Natural killer cell treated with Interleukin-12 subunit alpha and Interleukin-12 subunit beta and Interleukin-15 and Interleukin-18, amount 100 ng/mL, for 72 hours (primary cell): ENCODE data around the gene FES. TPM values are rescaled to one million over a fixed set of nuclear protein-coding genes. Genes with fewer than 3 reads are reported as not detected.
"Not testable (repeated sequence)": the region's sequence is repeated elsewhere in the genome, so short reads cannot be mapped to it uniquely, and the experiment has no call there.

Source experiments
- ATAC-seq, 2 donors: fragments of 150-1000 bp; cut with Tn5 transposase in 1 of 2; sonication (Bioruptor Pico), chemical (Tn5 transposase) in 1 of 2; 2 replicates each; pipeline ENCODE4 v1.10.0; 2021
- DNase-seq: peaks from one replicate; pipeline ENCODE4 v3.0.0; 2022; ENCODE audit warnings: low spot score
- H3K27ac Mint-ChIP-seq, 2 donors: 1 replicate in 1 of 2; 2 replicates in 1 of 2; pipeline ENCODE4 v1.8.0; 2022; ENCODE audit warnings: mixed read lengths in 2 of 2, mild to moderate bottlenecking in 1 of 2, moderate library complexity in 1 of 2
- H3K27me3 Mint-ChIP-seq, 2 donors: 1 replicate in 1 of 2; 2 replicates in 1 of 2; pipeline ENCODE4 v1.8.0; 2022; ENCODE audit warnings: mixed read lengths in 2 of 2
- H3K36me3 Mint-ChIP-seq: one replicate; pipeline ENCODE4 v1.8.0; 2022; ENCODE audit warnings: mixed read lengths
- H3K4me1 Mint-ChIP-seq, 2 donors: 1 replicate in 1 of 2; 2 replicates in 1 of 2; pipeline ENCODE4 v1.8.0; 2022; ENCODE audit warnings: low read depth in 2 of 2, mixed read lengths in 2 of 2, mild to moderate bottlenecking in 1 of 2
- H3K4me3 Mint-ChIP-seq: one replicate; pipeline ENCODE4 v1.8.0; 2022; ENCODE audit warnings: mixed read lengths
- H3K9me3 Mint-ChIP-seq: 2 replicates; pipeline ENCODE4 v1.8.0; 2022; ENCODE audit warnings: mixed read lengths
- total RNA-seq, 2 donors: library from RNA; stranded (reverse); gene quantifications; one replicate each; pipeline ENCODE4 v1.2.3, GENCODE V29; 2022

FES gene
- total RNA-seq: 100 to 1,000 TPM; 139 to 140 TPM

DNA sequence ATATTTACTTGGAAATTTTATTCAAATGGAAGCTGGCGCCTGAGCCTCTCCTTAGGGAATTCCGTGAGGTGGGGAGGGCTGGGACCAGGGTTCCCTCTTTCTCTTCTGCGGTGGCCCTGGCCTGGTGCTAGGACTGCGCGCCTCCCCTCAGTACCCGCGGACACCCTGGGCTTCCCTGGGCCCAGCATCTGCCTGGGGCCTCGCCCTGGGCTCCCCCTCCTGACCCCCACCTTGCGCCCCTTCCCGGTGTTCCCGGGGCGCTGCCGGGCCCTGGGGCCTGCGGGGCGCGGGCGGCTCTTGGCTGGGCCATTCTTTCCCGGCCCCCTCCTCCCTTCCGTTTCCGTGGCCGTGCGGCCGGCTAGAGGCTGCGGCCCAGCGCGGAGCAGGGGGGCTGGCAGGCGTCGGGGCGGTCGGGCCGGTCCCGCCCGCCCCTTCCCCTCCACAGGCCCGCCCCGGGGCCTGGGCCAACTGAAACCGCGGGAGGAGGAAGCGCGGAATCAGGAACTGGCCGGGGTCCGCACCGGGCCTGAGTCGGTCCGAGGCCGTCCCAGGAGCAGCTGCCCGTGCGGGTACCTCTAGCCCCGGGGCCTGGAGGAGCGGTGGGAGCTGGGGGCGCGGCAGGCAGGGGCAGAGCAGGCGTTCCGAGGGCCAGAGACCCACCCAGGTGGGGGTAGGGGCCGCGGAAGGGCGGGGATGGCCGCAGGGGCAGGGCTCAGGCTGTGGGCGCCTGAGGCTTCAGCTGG, at the start of gene FES:
FES (plus strand) TSS at position 529 of the 743 bp plus-strand sequence. CDS start 542 bp downstream, outside the sequence.
- Mint-ChIP-seq H3K9me3 (no peaks in the 10 kb centered on the region), H3K27me3 (no peaks in the 10 kb centered on the region), H3K4me3 (peak within 1 kb of the TSS; percentile 83), H3K27ac (peak within 1 kb of the TSS; percentile 83 to 90), H3K36me3 (peaks cover 7% of the 10 kb centered on the region), H3K4me1 (peaks cover 34 to 50% of the 10 kb centered on the region in 2 donors)
- DNase-seq (no peak), ATAC-seq (peak; percentile 54 to 71)

DNA sequence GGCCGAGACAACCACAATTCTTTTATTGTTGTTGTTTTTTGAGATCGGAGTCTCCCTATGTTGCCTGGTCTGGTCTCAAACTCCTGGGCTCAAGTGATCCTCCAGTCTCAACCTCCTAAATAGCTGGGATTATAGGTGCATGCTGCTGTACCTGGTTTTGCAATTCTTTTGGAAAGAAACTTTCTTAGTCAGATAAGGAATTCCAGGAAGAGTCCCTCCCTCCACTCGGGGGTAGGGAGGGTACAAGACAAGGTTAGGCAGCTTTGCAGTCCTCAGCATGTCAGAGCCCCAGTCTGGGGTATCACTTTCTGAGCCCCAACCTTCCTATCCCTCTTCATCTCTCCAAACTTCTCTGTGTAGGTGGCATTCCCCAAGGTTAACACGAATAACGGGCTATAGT, 49.7 kb upstream of the FES start:
- no peaks in the 10 kb centered on the region for H3K9me3 Mint-ChIP-seq
- H3K36me3 Mint-ChIP-seq: peaks cover 7% of the 10 kb centered on the region
- H3K4me3 Mint-ChIP-seq: no peak overlapping the region
- H3K27ac Mint-ChIP-seq: peak overlapping the region; percentile 90 to 99
- H3K4me1 Mint-ChIP-seq: peaks cover 48 to 65% of the 10 kb centered on the region in 2 donors
- no peaks in the 10 kb centered on the region for H3K27me3 Mint-ChIP-seq
- ATAC-seq (no peak), DNase-seq (no peak)

DNA sequence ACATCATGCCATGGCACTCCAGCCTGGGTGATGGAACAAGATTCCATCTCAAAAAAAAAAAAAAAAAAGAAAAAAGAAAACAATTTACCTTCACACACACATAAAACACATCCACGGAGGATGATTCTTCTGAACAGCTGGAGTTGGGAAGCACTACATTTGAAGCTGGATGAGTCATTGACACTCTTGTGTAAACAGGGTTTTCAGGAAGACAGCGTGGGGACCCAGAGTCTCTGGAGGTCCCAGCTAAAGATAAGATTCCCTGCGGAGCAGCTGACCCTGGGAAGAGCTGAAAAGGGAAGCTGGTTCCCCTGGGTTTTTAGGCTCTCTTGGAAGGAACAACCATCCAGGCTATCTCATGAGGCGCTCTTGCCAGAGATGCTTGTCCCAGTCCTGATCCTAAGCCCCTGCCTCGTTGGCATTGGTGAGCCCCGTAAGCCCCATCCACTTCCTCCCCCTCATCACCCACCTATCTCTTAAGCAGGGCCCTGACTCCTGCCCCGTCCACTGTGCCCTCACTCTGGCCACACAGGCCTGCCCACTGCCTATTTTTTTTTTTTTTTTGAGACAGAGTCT, 47.9 kb upstream of the FES start:
- H3K27ac Mint-ChIP-seq: peak overlapping the region; percentile 90 to 99

DNA sequence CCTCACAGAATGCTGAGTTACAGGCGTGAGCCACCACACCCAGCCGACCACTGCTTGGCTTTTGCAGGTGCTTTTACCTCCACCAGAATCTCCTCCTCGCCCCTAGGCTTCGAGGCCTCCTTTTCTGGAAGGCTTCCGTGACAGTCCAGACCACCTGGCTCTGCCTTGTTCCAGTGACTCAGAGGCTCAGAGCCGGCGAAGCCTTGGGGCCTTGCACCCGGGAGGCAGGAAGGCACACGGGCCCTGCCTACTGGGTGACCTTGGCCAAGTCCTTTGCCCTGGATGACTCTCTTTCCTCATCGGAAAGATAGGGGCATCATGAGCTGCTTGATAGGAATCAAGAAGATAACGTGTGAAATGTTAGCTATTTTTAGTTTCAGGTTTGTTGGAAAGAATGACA, 47.2 kb upstream of the FES start:
- Mint-ChIP-seq H3K4me3 (peak overlapping the region; percentile 83), H3K27ac (peak overlapping the region; percentile 90 to 99), H3K36me3 (no peaks in the 10 kb centered on the region), H3K27me3 (no peaks in the 10 kb centered on the region), H3K4me1 (peaks cover 48 to 64% of the 10 kb centered on the region in 2 donors), H3K9me3 (no peaks in the 10 kb centered on the region)
- no peak for ATAC-seq
- no peak for DNase-seq

More for the DNA sequence above, 47.9 kb upstream of the FES start:
- ATAC-seq (no peak), DNase-seq (no peak)
- Mint-ChIP-seq H3K9me3 (no peaks in the 10 kb centered on the region), H3K4me3 (peak overlapping the region; percentile 83), H3K27me3 (no peaks in the 10 kb centered on the region), H3K36me3 (no peaks in the 10 kb centered on the region), H3K4me1 (peaks cover 41 to 59% of the 10 kb centered on the region in 2 donors)

DNA sequence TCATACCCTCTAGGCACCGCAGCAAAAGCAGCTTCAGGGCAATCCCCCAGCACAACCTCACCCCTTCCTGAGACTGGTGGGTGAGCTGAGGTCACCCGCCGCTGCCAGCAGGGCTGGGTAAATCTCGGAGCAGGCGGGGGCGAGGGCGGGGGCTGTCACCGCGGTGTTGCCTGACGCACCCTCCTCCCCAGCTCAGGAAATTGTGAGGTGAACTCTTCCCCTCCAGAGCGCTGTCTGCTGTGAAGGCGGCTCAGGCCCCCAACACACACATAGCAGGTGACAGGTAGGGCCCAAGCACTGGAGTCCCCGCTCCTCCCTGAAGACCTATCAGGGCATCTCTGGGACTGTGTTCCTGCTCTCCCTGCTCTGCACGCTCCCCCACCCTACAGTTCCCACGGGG, 46.2 kb upstream of the FES start:
- Mint-ChIP-seq H3K27ac (peak overlapping the region; percentile 90 to 99), H3K9me3 (no peaks in the 10 kb centered on the region), H3K27me3 (no peaks in the 10 kb centered on the region), H3K4me1 (peaks cover 53 to 60% of the 10 kb centered on the region in 2 donors), H3K4me3 (peak overlapping the region; percentile 83), H3K36me3 (no peaks in the 10 kb centered on the region)
- peak; percentile 95 to 96 for ATAC-seq
- DNase-seq: peak; percentile 96

DNA sequence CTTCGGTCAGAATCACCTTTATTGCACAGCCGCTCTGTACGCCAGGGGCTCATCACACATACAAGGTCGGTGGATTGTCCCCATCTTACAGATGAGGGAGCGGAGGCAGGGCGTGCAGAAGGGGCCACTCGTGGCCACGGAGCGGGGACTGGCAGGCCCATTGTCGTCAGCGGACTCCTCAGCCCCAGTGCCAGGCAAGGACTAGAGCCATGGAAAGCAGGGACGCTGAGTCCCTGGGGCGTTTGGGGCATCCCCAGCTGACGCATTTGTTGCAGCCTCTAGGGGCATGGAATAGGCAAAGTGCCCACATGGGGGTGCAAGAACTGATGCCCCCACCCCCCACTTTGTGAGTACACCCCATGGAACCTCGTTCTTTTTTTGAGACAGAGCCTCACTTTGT, 45.8 kb upstream of the FES start:
- H3K4me1 Mint-ChIP-seq: peaks cover 53 to 63% of the 10 kb centered on the region in 2 donors
- peak overlapping the region; percentile 90 to 99 for H3K27ac Mint-ChIP-seq
- H3K9me3 Mint-ChIP-seq: no peaks in the 10 kb centered on the region
- DNase-seq (no peak), ATAC-seq (peak in 1 of 2 donors; percentile 2)
- H3K27me3 Mint-ChIP-seq: no peaks in the 10 kb centered on the region
- H3K36me3 Mint-ChIP-seq: no peaks in the 10 kb centered on the region
- peak overlapping the region; percentile 83 for H3K4me3 Mint-ChIP-seq

DNA sequence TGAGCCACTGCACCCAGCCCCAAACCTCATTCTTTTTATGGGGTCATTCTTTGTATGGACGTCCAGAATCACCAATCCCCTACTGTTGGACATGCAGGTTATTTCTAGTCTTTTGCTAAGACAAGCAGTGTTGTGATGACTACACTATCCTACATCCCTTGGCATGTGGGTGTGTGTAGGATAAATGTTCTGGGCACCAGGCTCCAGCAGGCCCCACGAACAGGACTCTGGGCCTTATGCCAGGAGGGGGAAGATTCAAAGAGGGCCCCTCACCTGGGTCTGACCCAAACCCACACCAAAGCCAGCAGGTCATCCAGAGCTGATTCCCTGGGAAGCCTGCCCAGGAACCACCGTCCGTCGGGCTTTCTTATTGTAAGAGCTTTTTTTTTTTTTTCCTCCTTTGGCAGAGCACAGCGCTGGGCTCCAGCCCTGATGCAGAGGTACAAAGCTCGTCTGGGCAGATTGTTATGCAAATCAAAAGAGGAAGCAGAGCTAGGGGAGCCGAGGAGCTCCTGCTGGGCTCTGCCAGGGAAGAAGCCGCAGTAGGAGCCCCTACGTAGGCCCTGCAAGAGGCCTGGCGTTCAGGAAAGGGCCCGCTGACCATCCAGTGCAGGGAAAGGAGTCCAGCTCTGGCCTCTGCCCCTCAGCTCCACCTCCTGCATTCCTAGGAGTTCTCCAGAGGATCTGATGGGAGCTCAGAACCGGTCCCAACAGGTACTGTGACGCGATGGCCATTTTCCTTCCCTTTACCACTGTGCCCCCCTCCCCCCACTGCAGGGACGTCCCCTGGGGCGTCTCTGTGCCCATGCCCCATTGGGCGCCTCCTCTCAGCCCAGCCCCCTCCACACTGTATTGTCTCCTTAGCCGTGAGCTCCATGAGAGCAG, 44.9 kb upstream of the FES start:
- Mint-ChIP-seq H3K27ac (peak overlapping the region; percentile 90 to 99), H3K9me3 (no peaks in the 10 kb centered on the region), H3K4me3 (peak overlapping the region; percentile 51), H3K27me3 (no peaks in the 10 kb centered on the region), H3K36me3 (no peaks in the 10 kb centered on the region), H3K4me1 (peaks cover 47 to 63% of the 10 kb centered on the region in 2 donors)
- DNase-seq (no peak), ATAC-seq (no peak)

DNA sequence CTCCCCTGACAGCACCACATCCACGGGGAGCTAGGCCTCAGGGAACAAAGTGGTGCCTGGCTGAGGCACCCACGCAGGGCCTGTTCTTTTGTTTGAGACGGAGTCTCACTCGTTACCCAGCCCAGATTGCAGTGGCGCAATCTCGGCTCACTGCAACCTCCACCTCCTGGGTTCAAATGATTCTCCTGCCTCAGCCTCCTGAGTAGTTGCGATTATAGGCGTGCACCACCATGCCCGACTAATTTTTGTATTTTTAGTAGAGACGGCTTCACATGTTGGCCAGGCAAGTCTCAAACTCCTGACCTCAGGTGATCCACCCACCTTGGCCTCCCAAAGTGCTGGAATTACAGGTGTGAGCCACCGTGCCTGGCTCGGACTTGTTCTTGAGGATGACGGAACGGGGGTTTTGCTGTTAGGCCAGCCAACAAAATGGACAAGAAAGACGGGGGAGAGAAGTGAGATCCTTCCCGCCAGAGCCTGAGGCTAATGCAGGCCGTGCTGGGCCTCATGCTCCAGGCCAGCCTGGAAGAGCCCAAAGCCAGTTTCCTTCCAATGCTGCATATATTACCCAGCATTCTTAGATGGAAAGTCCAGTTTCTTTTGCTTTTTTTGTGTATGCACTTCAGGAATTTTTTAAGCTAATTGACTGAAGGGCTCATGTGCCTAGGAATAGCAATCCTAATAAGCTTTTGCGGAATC, 44.0 kb upstream of the FES start:
- ATAC-seq: no peak
- Mint-ChIP-seq H3K4me3 (peak overlapping the region; percentile 44), H3K27ac (peak overlapping the region; percentile 90 to 99), H3K4me1 (peaks cover 53 to 60% of the 10 kb centered on the region in 2 donors), H3K27me3 (no peaks in the 10 kb centered on the region), H3K9me3 (no peaks in the 10 kb centered on the region), H3K36me3 (no peaks in the 10 kb centered on the region)
- no peak for DNase-seq

DNA sequence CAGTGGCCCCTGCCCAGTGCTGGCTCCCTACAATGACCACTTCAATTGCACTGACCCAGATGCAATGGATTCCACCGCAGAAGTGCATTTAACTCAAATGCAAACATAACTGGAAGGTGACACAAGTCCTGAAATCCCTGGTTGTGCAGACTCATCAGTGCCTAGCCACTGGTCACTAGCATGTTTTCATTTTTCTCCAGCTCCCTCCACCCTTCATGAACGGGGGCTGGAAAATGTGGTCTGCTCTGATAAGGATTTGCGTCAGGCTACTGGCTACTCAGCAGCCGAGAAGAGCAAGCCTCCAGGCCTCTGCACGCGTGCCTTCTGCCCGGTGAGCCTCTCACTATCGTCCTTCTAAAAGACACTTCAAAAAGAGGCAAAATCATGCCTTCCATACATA, 43.4 kb upstream of the FES start:
- H3K4me1 Mint-ChIP-seq: peaks cover 56 to 62% of the 10 kb centered on the region in 2 donors
- no peaks in the 10 kb centered on the region for H3K36me3 Mint-ChIP-seq
- no peak overlapping the region for H3K4me3 Mint-ChIP-seq
- ATAC-seq (no peak), DNase-seq (no peak)
- no peaks in the 10 kb centered on the region for H3K27me3 Mint-ChIP-seq
- no peak overlapping the region for H3K27ac Mint-ChIP-seq
- no peaks in the 10 kb centered on the region for H3K9me3 Mint-ChIP-seq

DNA sequence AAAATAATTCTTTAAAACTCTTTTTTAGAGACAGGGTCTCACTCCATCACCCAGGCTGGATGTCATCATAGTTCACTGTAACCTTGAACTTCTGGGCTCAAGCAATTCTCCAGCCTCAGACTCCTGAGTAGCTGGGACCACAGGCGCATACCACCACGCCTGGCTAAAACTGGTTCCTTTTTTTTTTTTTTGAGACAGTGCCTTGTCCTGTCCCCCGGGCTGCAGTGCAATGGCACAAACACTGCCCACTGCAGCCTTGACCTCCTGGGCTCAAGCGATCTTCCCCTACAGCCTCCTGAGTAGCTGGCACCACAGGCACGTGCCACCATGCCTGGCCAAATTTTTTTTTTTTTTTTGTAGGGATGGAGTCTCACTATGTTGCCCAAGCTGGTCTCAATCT, 39.6 kb upstream of the FES start:
- peak in 1 of 2 donors; percentile 1 for ATAC-seq
- no peaks in the 10 kb centered on the region for H3K9me3 Mint-ChIP-seq
- H3K27ac Mint-ChIP-seq: peak overlapping the region; percentile 91 to 96
- H3K4me3 Mint-ChIP-seq: peak overlapping the region; percentile 63
- no peak for DNase-seq
- H3K4me1 Mint-ChIP-seq: peaks cover 34 to 39% of the 10 kb centered on the region in 2 donors
- no peaks in the 10 kb centered on the region for H3K36me3 Mint-ChIP-seq
- no peaks in the 10 kb centered on the region for H3K27me3 Mint-ChIP-seq

DNA sequence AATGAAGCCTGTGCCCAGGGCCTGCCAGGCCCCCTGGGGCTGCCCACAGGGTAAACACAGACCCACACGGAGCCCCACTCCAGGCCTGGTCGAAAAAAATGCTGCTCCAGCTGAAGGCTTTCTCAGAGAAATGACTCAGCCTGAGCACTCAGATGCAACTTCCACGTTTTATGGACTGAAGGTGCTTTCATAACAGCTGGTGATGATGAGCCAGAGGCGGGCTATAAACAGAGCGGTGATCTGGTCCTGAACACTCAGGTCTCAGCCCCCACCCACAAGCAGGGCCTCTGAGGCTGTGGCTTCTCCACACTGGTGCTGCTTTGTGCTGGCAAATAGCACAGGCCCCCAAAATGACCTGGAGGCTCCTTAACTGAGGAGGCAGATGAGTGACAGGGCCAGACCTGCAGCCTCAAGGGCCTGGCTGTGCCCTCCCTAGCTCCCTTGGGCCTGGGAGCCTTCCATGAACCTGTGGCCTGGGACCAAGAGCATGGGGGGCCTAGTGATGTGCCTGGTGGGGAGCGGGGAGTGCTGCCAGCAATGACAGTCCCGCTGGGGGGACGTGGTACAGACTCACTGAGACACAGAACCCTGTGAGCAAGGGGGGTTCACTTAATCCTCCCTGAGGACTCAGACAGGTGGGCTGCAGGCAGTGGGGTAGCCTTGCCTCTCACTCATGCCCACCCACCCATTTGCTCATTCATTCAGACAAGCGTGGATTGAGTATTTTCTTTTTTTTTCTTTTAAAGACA, 38.9 kb upstream of the FES start:
- ATAC-seq: peak; percentile 91 to 96
- peaks cover 27 to 34% of the 10 kb centered on the region in 2 donors for H3K4me1 Mint-ChIP-seq
- no peaks in the 10 kb centered on the region for H3K27me3 Mint-ChIP-seq
- no peaks in the 10 kb centered on the region for H3K36me3 Mint-ChIP-seq
- H3K9me3 Mint-ChIP-seq: no peaks in the 10 kb centered on the region
- H3K27ac Mint-ChIP-seq: peak overlapping the region; percentile 91 to 96
- peak; percentile 80 for DNase-seq
- H3K4me3 Mint-ChIP-seq: peak overlapping the region; percentile 63

DNA sequence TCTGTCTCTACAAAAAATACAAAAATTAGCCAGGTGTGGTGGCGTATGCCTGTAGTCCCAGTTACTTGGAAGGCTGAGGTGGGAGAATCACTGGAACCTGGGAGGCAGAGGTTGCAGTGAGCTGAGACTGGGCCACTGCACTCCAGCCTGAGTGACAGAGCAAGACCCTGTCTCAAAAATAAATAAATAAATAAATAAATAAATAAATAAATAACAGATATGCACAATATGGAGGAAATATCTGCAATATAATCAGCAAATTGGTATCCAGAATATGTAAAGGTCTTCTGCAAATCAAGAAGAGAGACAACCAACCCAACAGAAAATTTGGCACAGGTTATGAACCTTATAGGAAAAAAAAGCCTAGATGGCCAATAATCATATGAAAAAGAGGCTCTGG, 34.9 kb upstream of the FES start:
- H3K27me3 Mint-ChIP-seq, H3K36me3 Mint-ChIP-seq, DNase-seq, H3K9me3 Mint-ChIP-seq, ATAC-seq: not testable (repeated sequence)
- peak overlapping the region; percentile 34 for H3K4me3 Mint-ChIP-seq
- peak overlapping the region; percentile 70 to 98 for H3K27ac Mint-ChIP-seq
- peaks cover 47 to 50% of the 10 kb centered on the region in 2 donors for H3K4me1 Mint-ChIP-seq
